Ureter (tissue), 1 donor: ENCODE results near the gene NT5C2. TPM values are rescaled to one million over a fixed set of nuclear protein-coding genes. Genes with fewer than 3 reads are reported as not detected.
"Not testable (repeated sequence)": the region's sequence is repeated elsewhere in the genome, so short reads cannot be mapped to it uniquely, and the experiment has no call there.

Experiments
- DNase-seq: peaks from one replicate; pipeline ENCODE4 v3.0.0-alpha.2; 2020; ENCODE audit warnings: low spot score
- total RNA-seq: library from RNA; stranded (reverse); gene quantifications from one replicate; pipeline ENCODE4 v1.2.4, GENCODE V29; 2023
- donor health status: DM: yes; HTN: yes; CAD: no.

NT5C2 gene
- total RNA-seq: 172 TPM

DNA sequence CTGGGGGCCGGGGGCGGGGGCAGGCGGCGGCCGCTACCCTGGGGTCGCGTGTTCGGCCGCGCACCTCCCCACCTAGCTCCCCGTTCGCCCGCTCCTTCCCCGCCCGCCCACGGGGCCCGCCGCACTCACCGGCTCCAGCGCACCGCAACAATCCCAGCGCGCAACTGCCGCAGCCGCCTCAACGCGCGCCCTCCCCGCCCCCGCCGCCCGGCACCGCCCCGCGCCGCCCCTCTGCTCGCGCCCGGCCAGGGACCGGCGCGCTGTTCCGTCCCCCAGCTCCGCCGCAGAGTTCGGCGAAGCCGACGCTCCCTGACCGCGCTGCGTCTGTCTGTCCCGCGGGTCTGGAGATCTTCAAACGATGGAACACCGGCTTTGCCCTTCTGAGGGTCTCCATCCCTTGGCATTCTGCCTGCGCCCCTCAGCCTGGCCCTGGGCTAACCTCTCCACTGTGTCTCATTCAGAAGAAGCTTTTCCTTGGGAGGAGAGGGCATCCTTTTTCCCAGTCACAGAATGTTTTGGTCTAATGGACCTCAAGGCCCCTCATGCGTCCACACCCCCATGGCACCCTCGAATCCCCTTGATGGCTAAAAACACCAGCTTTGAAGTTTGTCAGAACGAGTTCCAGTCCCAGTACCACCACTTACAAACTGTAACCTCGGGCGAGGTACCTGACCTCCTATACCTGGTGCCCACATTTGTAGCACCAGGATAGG lies at the start of gene NT5C2:
TSS of gene NT5C2 (minus strand) at position 166 of the 713 bp plus-strand sequence. CDS start 18,314 bp downstream, outside the sequence.
- DNase-seq: peak; percentile 81

GRCh38 chr10:103241262-103242011 lies 48.4 kb upstream of the NT5C2 start:
- DNase-seq: peak; percentile 89

- DNase-seq: peak; percentile 72
These were observed 45.6 kb upstream of the NT5C2 start for GRCh38 chr10:103238506-103239252.

DNA sequence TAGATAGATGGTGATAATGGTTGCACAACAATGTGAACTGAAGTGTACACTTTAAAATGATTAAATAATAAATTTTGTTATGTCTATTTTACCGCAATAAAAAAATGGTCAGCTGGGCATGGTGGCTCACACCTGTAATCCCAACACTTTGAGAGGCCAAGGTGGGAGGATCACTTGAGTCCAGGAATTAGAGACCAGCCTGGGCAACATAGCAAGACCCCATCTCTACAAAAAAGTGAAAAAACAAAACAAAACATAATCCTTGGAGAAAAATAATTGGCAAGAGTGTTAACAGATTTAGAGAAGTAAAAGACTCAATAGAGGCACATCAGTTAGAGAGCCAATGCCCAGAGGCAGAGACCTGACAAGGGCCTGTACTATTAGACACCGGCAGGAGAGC lies 42.7 kb upstream of the NT5C2 start:
- no peak for DNase-seq

DNA sequence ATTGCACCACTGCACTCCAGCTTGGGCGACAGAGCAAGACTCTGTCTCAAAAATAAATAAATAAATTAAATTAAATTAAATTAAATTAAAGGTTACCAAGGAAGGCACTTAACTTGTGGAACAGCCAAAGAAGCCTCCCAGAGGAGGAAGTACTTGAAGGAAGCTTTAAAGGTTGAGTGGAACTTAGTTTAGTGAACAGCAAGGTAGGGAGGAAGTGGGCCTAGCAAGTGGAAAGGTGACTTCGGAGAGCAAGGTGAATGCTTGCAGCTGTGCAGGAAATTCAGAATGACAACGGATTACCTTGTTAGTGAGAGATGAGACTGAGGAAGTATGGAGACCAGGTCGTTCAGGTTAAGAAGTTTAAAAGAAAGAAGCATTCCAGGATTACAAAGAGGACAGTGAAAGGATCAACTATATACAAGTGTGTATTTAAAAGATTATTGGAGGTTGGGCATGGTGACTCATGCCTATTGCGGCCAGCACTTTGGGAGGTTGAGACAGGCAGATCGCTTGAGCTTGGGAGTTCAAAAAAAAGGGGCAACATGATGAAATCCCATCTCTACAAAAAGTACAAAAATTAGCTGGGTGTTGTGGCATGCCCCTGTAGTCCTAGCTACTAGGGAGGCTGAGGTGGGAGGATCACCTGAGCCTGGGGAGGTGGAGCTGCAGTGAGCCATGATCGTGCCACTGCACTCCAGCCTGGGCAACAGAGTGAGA lies 39.9 kb upstream of the NT5C2 start:
- DNase-seq: no peak

GRCh38 chr10:103232131-103232673 lies 39.1 kb upstream of the NT5C2 start:
- no peak for DNase-seq

- DNase-seq: no peak
These were observed 38.0 kb upstream of the NT5C2 start for GRCh38 chr10:103231047-103231551.

DNA sequence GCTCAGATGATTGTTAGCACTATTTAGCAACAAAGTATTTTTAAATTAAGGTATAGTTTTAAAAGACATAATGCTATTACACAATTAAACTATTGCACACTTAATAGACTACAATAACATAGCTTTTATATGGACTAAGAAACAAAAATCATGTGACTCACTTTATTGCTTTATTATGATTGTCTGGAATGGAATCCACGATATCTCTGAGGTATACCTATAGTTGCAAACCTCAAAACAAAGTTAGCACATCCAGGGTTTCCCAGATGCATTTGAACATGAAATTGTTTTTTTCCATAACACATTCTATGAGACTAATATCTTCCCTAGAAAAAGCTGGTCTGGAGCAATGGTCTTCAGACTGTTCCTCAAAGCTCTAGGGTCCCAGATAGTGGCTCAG lies 34.3 kb upstream of the NT5C2 start:
- DNase-seq: no peak

DNA sequence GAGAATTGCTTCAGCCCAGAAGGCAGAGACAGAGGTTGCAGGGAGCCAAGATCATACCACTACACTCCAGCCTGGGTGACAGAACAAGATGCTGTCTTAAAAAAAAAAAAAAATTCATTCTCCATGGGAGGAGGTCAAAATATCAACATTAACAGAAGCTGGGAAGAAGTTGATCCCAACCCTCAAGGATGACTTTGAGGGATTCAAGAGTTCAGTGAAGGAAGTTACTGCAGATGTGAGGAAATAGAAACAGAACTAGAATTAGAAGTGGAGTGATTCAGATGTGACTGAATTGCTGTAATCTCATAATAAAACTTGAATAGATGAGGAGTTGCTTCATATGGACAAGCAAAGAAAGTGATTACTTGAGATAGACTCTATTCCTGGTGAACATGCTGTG lies 32.9 kb upstream of the NT5C2 start:
- no peak for DNase-seq

- not testable (repeated sequence) for DNase-seq
These were observed 31.6 kb upstream of the NT5C2 start for GRCh38 chr10:103224721-103225120.

DNA sequence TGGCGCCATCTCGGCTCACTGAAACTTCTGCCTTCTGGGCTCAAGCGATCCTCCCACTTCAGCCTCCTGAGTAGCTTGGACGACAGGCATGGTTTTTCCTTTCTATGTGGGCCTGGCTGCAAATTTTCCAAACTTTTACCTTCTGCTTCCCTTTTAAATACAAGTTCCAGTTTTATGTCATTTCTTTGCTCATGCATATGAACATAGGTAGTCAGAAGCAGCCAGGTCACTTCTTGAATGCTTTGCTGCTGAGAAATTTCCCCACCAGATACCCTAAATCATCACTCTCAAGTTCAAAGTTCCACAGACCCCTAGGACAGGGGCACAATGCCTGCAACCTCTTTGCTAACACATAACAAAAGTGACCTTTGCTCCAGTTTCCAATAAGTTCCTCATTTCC lies 31.1 kb upstream of the NT5C2 start:
- DNase-seq: no peak

GRCh38 chr10:103216362-103216761 lies 23.3 kb upstream of the NT5C2 start:
- not testable (repeated sequence) for DNase-seq

- no peak for DNase-seq
These were observed 22.5 kb upstream of the NT5C2 start for GRCh38 chr10:103215601-103216000.

DNA sequence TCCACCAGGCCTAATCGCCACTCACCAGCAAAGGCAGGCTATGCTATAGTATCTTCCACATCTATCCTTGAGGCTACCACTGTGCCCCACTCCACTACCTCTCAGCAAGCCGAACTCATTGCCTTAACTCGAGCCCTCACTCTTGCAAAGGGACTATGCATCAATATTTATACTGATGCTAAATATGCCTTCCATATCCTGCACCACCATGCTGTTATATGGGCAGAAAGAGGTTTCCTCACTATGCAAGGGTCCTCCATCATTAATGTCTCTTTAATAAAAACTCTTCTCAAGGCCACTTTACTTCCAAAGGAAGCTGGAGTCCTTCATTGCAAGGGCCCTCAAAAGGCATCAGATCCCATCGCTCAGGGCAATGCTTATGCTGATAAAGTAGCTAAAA lies 17.2 kb upstream of the NT5C2 start:
- DNase-seq: not testable (repeated sequence)

DNA sequence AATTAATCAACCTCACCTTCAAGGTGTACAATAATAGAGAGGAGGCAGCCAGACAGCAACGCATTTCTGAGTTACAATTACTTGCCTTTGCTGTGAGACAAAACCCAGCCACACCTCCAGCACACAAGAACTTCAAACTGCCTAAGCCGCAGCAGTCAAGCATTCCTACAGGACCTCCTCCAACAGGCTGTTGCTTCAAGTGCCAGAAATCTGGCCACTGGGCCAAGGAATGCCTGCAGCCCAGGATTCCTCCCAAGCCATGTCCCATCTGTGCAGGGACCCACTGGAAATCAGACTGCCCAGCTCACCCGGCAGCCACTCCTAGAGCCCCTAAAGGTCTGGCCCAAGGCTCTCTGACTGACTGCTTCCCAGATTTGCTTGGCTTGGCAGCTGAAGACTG lies 14.6 kb upstream of the NT5C2 start:
- not testable (repeated sequence) for DNase-seq

DNA sequence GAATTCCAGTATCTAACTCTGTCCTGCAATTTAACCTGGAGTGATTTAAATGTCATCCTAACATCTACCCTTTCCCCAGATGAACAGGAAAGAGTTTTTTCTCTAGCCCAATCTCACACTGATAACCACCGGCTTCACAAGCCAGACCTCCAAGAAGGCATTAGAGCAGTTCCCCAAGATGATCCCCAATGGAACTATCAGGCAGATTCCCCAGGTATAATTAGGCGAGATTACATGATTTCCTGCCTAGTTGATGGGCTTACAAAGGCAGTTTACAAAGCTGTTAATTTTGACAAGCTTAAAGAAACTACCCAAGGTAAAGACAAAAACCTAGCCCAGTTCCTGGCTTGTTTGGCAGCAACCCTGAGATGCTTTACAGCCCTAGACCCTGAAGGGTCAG lies 14.1 kb upstream of the NT5C2 start:
- DNase-seq: no peak

GRCh38 chr10:103206715-103207114 lies 13.6 kb upstream of the NT5C2 start:
- DNase-seq: not testable (repeated sequence)

- not testable (repeated sequence) for DNase-seq
These were observed 12.3 kb upstream of the NT5C2 start for GRCh38 chr10:103205401-103205800.

DNA sequence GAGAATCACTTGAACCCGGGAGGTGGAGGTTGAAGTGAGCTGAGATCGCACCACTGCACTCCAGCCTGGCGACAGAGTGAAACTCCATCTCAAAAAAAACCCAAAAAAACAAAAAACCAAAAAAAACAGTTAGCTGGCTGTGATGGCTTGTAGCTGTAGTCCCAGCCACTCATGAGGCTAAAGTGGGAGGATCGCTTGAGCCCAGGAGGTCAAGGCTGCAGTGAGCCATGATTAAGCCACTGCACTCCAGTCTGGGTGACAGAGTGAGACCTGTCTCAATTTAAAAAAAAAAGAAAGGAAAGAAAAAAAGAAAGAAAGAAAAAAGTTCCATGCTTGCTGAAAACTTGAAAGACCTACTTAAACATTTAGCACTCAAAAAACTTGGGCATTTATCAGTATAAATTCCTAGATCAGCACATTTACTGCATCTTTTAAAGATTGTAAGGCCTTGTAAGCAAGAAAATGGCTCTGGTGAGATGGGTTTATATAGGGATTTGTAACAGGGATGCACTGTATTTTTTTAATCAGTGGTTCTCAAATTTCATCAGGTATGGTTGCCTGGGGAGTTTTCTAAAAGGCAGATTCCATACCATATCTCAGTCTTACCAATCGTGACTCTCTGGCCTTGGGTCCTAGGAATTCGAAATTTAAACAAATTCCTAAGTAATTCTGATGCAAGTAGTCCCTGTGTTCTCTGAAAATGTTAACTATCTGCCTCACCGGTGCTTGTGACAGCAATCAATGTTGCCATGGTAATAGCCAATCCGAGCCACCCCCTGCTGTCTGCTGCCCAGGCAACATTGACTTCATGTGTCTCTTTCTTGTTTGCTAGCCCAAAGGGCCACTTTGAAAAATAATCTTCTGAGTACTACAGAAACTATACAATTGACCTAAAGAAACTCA lies 11.5 kb upstream of the NT5C2 start:
- DNase-seq: no peak

DNA sequence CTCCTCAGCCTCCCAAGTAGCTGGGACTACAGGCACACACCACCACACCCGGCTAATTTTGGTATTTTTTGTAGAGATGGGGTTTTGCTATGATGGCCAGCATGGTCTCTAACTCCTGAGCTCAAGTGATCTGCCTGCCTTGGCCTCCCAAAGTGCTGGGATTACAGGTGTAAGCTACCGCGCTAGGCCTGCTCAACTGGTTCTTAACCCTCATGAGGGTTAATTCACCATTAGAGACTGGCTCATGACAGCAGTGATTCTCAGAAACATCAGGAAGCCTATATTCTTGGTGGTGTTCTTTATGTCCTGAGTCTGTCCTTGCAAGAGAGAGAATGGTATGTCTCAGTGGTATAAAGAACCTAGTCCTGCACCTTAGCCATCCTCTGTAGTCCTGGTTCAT lies 10.4 kb upstream of the NT5C2 start:
- no peak for DNase-seq
